H1 (cell line): Measurements from ENCODE around the gene VAV2.

Source experiments
- BACH1 ChIP-seq: IDR thresholded peaks from 2 replicates; pipeline ENCODE4 v1.6.1; 2012; ENCODE audit warnings: low read length, improper control_type of control experiment
- EP300 ChIP-seq, 2 experiments: IDR thresholded peaks; 1 replicate in 1 of 2; 2 replicates in 1 of 2; pipeline ENCODE4 v1.6.1; 2011 to 2012; ENCODE audit warnings: low read depth in 2 of 2, low read length in 2 of 2, mild to moderate bottlenecking in 2 of 2, borderline replicate concordance in 1 of 2, inconsistent platforms in 1 of 2, moderate library complexity in 1 of 2
- EZH2 ChIP-seq: fragments of 200-600 bp; sonication (generic); IDR thresholded peaks from 2 replicates; pipeline ENCODE4 v1.7.1; 2012; ENCODE audit warnings: low read depth, mild to moderate bottlenecking, moderate library complexity, low read length, inconsistent platforms; ENCODE audit not compliant: severe bottlenecking
- GABPA ChIP-seq: IDR thresholded peaks from 2 replicates; pipeline ENCODE4 v1.6.1; 2011; ENCODE audit warnings: mild to moderate bottlenecking, low read length, moderate library complexity, borderline replicate concordance; ENCODE audit not compliant: insufficient read depth
- POLR2A ChIP-seq, 2 experiments: IDR thresholded peaks; 1 replicate in 1 of 2; 2 replicates in 1 of 2; pipeline ENCODE4 v1.6.1; 2011; ENCODE audit warnings: low read depth in 2 of 2, low read length in 2 of 2, mild to moderate bottlenecking in 2 of 2; ENCODE audit errors: control extremely low read depth in 1 of 2
- POLR2AphosphoS5 ChIP-seq: IDR thresholded peaks from 2 replicates; pipeline ENCODE4 v1.6.1; 2011; ENCODE audit warnings: low read depth, low read length
- SP2 ChIP-seq: IDR thresholded peaks from 2 replicates; pipeline ENCODE4 v1.6.1; 2012; ENCODE audit warnings: mild to moderate bottlenecking, low read length, inconsistent platforms
- YY1 ChIP-seq: IDR thresholded peaks from 2 replicates; pipeline ENCODE4 v1.6.1; 2011; ENCODE audit warnings: low read depth, mild to moderate bottlenecking, low read length
- TF ChIP-seq, protein P1 (sequence below), 3 experiments: IDR thresholded peaks; 1 replicate in 2 of 3; 2 replicates in 1 of 3; pipeline versions ENCODE4 v1.5.1 to v1.6.1; 2011; ENCODE audit warnings: low read length in 3 of 3, mild to moderate bottlenecking in 3 of 3, inconsistent platforms in 2 of 3, low read depth in 1 of 3, moderate library complexity in 1 of 3; ENCODE audit not compliant: insufficient read depth in 1 of 3; ENCODE audit errors: control extremely low read depth in 1 of 3
- TF ChIP-seq, protein P2 (sequence below): IDR thresholded peaks from 2 replicates; pipeline ENCODE4 v1.6.1; 2012; ENCODE audit warnings: inconsistent platforms

DNA sequence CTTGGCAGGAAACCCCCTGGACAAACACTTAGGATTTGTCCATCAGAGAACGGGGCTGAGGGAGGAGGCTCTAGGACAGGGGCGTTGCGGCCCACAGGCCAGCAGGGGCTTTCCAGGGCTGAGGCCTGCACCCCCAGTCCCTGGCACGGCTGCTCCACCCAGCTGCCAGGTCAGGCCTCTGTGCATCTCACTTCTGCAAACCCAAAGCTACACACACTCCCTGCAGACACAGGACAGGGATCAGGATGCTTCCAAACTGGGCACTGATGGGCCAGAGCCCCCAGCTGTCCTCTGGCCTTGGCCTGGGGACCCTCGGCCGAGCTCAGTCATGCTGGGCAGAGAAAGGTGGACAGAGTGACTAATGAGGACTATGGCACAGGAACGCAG lies 147.7 kb downstream of the VAV2 start:
- TF ChIP-seq, protein P1, sequence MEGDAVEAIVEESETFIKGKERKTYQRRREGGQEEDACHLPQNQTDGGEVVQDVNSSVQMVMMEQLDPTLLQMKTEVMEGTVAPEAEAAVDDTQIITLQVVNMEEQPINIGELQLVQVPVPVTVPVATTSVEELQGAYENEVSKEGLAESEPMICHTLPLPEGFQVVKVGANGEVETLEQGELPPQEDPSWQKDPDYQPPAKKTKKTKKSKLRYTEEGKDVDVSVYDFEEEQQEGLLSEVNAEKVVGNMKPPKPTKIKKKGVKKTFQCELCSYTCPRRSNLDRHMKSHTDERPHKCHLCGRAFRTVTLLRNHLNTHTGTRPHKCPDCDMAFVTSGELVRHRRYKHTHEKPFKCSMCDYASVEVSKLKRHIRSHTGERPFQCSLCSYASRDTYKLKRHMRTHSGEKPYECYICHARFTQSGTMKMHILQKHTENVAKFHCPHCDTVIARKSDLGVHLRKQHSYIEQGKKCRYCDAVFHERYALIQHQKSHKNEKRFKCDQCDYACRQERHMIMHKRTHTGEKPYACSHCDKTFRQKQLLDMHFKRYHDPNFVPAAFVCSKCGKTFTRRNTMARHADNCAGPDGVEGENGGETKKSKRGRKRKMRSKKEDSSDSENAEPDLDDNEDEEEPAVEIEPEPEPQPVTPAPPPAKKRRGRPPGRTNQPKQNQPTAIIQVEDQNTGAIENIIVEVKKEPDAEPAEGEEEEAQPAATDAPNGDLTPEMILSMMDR (IDR thresholded peaks at IDR 0.05; ENCODE audit: control extremely low read depth in 1 of 3, insufficient read depth in 1 of 3, low read depth in 1 of 3, low read length in 3 of 3): no peak
- no peak for TF ChIP-seq POLR2A (IDR thresholded peaks at IDR 0.05; ENCODE audit: control extremely low read depth in 1 of 2, low read depth in 2 of 2, low read length in 2 of 2)
- TF ChIP-seq GABPA: no peak
- no peak for TF ChIP-seq SP2
- TF ChIP-seq, protein P2, sequence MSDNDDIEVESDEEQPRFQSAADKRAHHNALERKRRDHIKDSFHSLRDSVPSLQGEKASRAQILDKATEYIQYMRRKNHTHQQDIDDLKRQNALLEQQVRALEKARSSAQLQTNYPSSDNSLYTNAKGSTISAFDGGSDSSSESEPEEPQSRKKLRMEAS: no peak
- TF ChIP-seq POLR2AphosphoS5: no peak
- TF ChIP-seq BACH1: no peak
- no peak for TF ChIP-seq YY1
- TF ChIP-seq EP300 (IDR thresholded peaks at IDR 0.05; ENCODE audit: borderline replicate concordance in 1 of 2, low read depth in 2 of 2, low read length in 2 of 2): no peak
- TF ChIP-seq EZH2: no peak
